NCI-H2107 treated with DMSO at 0.1 percent for 48 hours (cell line): ENCODE measurements around the gene IRF2BPL.

Experiments
- DNase-seq: peaks from one replicate; lab custom pipeline; 2025; ENCODE audit not compliant: unreplicated experiment; lab: John Stamatoyannopoulos, UW

IRF2BPL gene

DNA sequence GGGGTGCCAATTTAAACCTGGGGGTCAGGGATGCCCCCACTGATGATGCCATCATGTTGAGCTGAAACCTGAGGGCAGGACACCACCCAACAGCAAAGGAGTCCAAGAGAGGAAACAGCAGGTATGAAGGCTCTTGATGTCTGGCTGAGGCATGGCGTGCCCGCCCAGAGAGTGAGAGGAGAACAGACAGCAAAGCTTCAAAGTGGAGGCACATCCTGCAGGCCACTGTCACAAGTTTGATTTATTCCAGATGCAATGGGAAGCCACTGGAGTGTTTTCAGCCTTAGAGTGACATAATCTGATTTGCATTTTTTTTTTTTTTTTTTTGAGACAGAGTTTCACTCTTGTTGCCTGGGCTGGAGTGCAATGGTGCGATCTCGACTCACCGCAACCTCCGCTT lies 34.8 kb downstream of the IRF2BPL start:
- DNase-seq = no peak

DNA sequence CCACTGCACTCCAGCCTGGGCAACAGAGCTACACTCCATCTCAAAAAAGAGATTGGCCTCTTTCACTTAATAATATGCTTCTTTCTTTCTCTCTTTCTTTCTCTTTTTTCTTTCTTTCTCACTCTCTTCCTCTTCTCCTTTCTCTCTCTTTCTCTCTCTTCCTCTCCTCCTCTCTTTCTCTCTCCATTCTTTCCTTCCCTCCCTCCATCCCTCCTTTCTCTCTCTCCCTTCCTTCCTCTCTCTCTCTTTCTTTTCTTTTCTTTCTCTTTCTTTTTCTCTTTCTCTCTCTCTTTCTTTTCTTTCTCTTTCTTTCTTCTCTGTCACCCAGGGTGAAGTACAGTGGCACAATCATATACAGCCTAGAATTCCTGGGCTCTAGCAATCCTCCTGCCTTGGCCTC lies 38.4 kb downstream of the IRF2BPL start:
- DNase-seq = no peak

DNA sequence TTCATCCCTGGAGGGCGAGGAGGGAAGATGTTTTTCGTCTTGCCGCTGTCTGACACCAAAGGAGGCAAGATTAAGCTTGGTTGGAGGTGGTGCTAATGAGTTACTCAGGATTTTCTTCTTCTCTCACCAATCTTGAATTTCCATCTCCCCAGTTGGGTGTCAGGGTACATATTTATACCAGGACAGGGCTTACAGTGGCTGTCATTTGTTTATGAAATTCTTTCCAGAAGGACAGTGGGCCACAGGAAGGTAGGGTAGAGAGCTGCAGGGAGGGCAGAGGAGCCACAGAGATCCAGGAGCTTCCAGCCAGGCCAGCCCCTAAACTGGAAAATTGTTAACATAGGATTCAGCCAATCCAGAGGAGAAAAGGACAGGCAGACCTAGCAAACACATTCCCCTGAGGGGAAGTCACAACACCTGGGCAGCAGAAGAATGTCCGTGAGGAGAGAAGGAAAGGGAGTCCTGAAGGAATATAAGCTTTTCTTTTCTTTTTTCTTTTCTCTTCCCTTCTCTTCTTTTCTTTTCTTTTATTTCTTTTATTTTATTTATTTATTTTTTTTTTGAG lies 40.5 kb downstream of the IRF2BPL start:
- DNase-seq = no peak

DNA sequence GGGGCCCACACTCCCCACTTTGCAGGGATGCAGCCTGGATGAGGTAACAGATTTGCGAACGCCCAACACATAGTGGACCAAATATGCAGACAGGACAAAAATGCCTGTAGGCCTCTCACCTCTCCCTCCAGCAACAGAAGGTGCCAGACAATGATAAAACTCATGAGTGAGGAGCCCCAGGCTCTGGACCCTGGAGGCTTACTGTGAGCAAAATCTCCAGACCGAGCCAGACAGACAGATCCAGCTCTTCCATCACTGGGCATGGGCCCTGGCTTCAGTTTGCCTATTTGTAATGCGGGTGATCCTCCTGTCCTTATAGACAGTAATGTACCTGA lies 42.3 kb downstream of the IRF2BPL start:
- DNase-seq = no peak

DNA sequence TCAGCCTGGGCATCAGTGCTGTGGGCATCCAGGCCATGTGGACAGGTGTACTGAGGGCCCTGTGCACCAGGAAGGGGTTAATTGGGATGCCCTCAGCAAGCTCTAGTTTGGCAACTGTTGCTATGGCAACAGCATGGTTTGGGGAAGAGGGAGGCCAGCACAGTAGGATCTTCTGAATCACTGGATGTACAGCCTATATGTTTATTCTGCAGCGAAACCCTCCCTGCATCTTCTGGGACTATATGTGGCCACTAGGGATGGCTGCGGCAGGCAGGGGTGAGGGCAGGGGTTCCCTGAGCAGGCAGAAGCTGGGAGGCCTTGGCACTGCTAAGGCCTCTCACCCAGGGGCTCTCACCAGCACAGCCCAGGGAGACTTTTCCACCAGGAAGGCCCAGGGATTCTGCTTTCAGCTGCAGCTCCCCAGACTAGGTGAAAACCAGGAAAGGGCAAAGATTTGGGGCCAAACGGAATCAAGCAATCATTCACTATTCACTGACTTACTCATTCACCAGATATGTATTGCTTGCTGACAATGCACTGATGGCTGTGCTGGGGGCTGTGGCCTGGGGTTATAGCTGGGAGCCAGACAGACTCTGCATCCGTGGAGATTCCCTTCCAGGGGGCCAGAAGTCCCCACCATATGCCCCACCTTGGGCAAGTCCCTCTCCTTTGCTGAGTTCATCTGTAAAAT lies 42.8 kb downstream of the IRF2BPL start:
- no peak for DNase-seq

DNA sequence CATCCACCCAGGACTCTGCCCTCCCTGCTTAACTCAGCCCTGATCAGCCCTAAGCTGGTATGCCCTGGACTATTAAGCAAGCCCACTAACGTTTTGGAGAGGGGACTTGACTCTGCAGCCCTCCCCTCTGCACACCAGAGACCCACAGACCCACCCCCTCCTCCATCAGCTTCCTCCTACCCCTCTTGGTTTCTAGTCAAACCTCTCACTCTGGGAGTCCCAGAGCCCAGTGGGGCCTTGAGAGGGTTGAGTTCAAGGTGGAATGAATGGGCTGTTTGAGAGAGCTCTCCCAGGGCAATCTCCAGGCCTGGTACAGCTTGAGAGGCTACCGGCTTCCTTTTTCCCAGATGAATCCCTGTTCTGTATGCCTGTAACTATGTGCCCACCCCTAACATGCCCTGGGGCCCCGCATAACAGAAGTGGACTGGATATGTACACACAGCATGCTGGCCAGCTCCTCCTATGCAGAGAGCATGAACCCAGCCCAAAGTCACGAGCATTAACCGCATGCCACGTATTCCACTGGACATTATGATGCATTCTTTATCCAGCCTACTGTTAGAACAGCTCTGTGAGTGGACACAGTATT lies 43.6 kb downstream of the IRF2BPL start:
- DNase-seq = no peak

DNA sequence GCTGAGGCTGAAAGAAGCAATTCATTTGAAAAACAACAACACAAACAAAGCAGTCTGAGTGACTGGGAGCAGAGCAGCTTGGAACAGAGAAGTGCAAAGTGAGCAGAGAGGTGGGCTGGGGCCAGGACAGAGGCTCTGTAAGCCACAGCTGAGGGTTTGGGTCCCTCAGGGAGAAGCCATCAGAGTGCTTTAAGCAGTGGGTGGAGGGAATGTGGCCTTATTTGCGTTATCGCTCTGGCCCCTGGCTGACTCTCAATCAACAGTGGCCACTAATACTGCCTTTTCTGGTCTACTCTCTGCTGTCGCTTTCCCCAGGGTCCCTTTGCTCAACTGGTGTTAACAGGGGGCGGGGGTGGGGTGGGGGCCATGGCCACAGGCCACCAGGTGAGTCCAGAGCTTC lies 44.2 kb downstream of the IRF2BPL start:
- no peak for DNase-seq

DNA sequence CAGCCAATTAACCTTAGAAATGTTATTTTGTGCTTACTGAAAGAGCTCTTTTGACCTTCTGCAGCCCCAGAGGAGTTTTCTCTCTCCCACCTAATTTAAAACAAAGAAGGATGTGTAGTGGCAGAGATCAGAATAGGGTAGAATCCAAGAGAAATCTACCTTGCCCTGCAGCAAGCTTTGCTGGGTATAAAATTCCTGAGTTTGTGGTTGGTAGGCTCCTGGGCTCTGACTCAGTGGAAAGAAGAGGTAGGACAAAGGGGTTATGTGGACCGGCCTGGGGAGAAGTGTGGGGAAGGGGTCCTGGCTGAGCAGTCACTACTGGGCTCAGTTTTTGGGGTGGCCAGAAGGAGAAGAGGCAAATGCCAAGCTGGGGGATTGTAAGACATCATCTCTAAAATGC lies 46.8 kb downstream of the IRF2BPL start:
- no peak for DNase-seq

DNA sequence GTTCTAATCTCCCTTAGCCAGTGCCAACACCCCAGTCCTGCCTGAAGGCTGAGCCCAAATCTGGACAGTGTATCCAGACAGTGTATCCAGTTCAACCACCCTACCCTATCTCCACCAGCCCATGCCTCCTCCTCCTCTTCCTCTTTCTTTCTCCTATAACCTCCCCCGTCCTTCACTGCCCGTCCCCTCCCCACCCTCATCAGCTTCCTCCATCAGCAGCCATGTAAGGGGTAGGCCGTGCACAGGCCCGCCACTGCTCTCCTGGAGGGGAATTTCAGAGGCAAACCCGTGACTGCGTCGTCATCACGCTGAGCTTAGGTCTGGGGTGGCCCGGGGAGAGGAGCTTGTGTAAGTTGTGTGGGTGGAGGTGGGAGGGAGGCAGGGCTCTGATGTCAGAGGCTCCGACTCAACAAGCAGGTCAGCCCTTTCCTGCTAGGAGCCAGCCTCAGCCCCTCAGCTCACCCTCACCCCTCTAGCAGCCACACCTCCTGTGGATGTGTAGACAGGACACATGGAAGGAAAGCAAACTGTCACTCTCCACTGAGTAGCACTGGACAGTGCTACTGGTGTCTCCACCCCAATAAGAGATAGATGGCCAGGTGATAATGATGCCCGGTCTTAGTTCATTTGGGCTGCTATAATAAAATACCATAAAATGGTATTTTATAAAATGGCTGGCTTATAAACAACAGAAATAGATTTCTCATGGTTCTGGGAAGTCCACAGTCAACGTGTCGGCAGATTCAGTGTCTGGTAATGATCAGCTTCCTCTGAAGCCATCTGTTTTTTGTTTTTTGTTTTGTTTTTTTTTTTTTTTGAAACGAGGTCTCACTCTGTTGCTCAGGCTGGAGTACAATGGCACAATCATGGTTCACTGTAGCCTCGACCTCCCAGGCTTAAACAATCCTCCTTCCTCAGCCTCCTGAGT lies 50.5 kb downstream of the IRF2BPL start:
- DNase-seq = no peak

DNA sequence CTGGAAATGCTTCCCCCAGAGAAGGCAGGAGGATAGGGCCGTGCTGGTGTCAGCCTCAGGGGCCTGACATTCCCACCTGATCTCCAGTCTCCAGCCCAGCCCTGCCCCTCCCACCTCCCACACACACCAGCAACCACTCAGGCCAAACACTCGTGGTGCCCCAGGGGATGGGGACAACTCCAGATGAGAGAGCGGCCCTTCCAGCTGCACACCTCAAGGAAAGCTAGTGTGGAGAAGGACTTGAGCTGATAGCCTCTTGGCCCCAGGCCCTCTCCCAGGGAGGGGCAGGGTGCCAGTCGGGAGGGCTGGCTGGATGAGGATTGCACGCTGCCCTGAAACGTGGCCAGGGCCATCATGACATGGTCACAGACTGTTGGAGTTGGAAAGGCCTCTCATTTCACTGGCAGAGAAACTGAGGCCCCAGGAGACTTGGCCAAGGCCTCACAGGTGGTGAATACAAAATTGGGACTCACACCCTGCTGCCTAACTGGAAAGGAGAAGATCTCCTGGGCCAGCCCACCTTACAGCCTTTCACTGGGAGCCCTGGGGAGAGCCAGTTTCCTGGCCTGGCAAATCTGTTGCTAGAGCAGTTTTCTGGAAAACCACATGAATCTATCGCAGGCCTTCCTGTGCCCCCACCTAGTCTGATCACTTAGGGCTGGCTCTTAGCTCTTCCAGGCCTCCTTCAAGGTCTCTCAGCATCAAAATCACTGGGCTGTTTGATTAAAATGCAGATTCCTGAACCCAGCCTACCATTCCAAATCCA lies 52.1 kb downstream of the IRF2BPL start:
- no peak for DNase-seq

DNA sequence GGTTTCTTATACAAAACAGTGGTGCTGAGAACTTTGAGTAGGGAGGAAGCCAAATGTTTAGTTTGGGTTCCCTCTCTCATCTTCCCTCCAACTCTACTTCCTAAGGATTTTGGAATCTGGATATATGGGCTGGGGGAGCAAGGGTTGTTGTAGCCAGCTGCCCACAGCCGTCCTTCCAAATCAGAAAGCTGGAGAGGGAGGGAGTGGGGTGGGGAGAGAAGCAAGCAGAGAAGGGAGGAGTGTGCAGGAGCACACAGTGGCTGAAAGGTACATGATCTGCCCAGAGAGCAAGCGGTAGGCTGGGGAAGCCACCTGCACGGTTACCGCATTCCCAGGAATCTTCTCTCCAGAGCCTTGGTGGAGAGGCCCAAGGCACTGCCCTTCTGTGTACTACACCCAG lies 52.7 kb downstream of the IRF2BPL start:
- DNase-seq = no peak

DNA sequence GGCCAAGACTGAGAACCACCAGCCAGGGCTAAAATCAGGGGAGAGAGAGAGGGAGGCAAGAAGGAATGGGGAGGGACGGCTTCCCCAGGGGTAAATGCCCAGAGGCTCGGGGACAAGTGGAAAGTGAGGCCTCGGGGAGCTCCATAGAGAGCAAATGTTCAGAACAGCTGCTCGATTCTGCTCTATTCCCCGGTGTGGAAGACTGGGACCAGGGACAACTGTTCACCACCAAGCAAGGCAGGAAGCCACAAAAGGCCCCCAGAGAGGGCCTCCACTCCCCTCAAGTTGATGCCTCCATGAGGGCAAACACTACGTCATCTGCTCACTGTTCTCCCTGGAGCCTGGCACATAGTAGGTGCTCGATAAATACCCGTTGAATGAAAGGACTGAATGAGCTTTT lies 53.5 kb downstream of the IRF2BPL start:
- DNase-seq = no peak
